Keratinocyte (primary cell): Measurements from ENCODE around the gene TACR2. TPM values are rescaled to one million over a fixed set of nuclear protein-coding genes. Genes with fewer than 3 reads are reported as not detected.

Source experiments
- DNase-seq: peaks from one replicate; pipeline ENCODE4 v3.0.0-alpha.2; 2011; ENCODE audit warnings: low read depth, missing footprints, low spot score
- FAIRE-seq: peaks from 2 replicates; lab custom pipeline; 2011; peaks lifted over from hg19 to GRCh38; lab: Jason Lieb, UNC
- H2AFZ ChIP-seq: 2 replicates; pipeline ENCODE4 v1.6.0; 2012; ENCODE audit warnings: low read length, control low read depth, inconsistent platforms; ENCODE audit not compliant: control insufficient read depth
- H3K27ac ChIP-seq: 2 replicates; pipeline ENCODE4 v1.5.1; 2011; ENCODE audit warnings: low read length; ENCODE audit not compliant: control insufficient read depth, insufficient read depth
- H3K27me3 ChIP-seq: 3 replicates; pipeline ENCODE4 v1.6.0; 2011; ENCODE audit warnings: low read length; ENCODE audit not compliant: control insufficient read depth, insufficient read depth; ENCODE audit errors: extremely low read depth
- H3K36me3 ChIP-seq, 2 experiments: 2 replicates in 1 of 2; 3 replicates in 1 of 2; pipeline ENCODE4 v1.5.1; 2011; ENCODE audit warnings: low read length in 2 of 2, mild to moderate bottlenecking in 1 of 2; ENCODE audit not compliant: control insufficient read depth in 2 of 2, insufficient read depth in 2 of 2; ENCODE audit errors: extremely low read depth in 1 of 2
- H3K4me1 ChIP-seq: 3 replicates; pipeline ENCODE4 v1.5.1; 2011; ENCODE audit warnings: low read length; ENCODE audit not compliant: control insufficient read depth, insufficient read depth; ENCODE audit errors: extremely low read depth
- H3K4me2 ChIP-seq: 3 replicates; pipeline ENCODE4 v1.6.0; 2011; ENCODE audit warnings: low read depth, low read length; ENCODE audit not compliant: control insufficient read depth, insufficient read depth; ENCODE audit errors: extremely low read depth
- H3K4me3 ChIP-seq, 3 experiments: fragments of 200-600 bp in 1 of 3; sonication (generic) in 1 of 3; 2 replicates in 2 of 3; 3 replicates in 1 of 3; pipeline ENCODE4 v1.5.1; 2011 to 2016; ENCODE audit warnings: low read length in 3 of 3, mild to moderate bottlenecking in 3 of 3, control low read depth in 2 of 3, inconsistent platforms in 1 of 3, low read depth in 1 of 3, mixed read lengths in 1 of 3, mixed run types in 1 of 3, moderate library complexity in 1 of 3; ENCODE audit not compliant: control insufficient read depth in 2 of 3, insufficient read depth in 2 of 3; ENCODE audit errors: extremely low read depth in 1 of 3
- H3K79me2 ChIP-seq: 2 replicates; pipeline ENCODE4 v1.6.0; 2012; ENCODE audit warnings: low read length; ENCODE audit not compliant: control insufficient read depth, insufficient read depth
- H3K9ac ChIP-seq: 3 replicates; pipeline ENCODE4 v1.6.0; 2011; ENCODE audit warnings: low read length; ENCODE audit not compliant: control insufficient read depth, insufficient read depth; ENCODE audit errors: extremely low read depth
- H3K9me1 ChIP-seq: 3 replicates; pipeline ENCODE4 v1.6.0; 2011; ENCODE audit warnings: low read length; ENCODE audit not compliant: control insufficient read depth, insufficient read depth; ENCODE audit errors: extremely low read depth
- H3K9me3 ChIP-seq: 2 replicates; pipeline ENCODE4 v1.5.1; 2012; ENCODE audit warnings: low read depth, low read length; ENCODE audit not compliant: control insufficient read depth
- H4K20me1 ChIP-seq: 3 replicates; pipeline ENCODE4 v1.6.0; 2011; ENCODE audit warnings: low read length; ENCODE audit not compliant: control insufficient read depth, insufficient read depth; ENCODE audit errors: extremely low read depth
- CTCF ChIP-seq, 3 experiments: IDR thresholded peaks in 1 of 3; conservative IDR thresholded peaks in 1 of 3; optimal IDR thresholded peaks in 1 of 3; 2 replicates in 2 of 3; 3 replicates in 1 of 3; pipeline versions ENCODE3 to v1.5.1; 2011; ENCODE audit warnings: low read length in 3 of 3, mild to moderate bottlenecking in 3 of 3, moderate library complexity in 2 of 3, control low read depth in 1 of 3, inconsistent platforms in 1 of 3; ENCODE audit not compliant: insufficient read depth in 2 of 3; ENCODE audit errors: extremely low read depth in 1 of 3
- EZH2 ChIP-seq: IDR thresholded peaks from one replicate; pipeline ENCODE4 v1.6.1; 2012; ENCODE audit warnings: inconsistent platforms, mild to moderate bottlenecking, low read length, moderate library complexity
- dilution Hi-C: fragments of 300-500 bp; cut with MboI; formaldehyde crosslinking; loops from one replicate; pipeline ENCODE4 v1.7.0; 2020; ENCODE audit warnings: low sequenced_read_pairs; ENCODE audit not compliant: extremely low pct_ligation_motif_present
- polyA plus RNA-seq, 5 experiments: library from polyadenylated mRNA; depleted of rRNA in 3 of 5; stranded (reverse) in 3 of 5; stranded (forward) in 1 of 5; unstranded in 1 of 5; fragments of >200 nt; gene quantifications; 1 replicate in 1 of 5; 2 replicates in 3 of 5; 3 replicates in 1 of 5; pipeline versions ENCODE4 v1.2.1 to v1.2.3, GENCODE V29; 2011 to 2012; ENCODE audit warnings: missing spikeins in 2 of 5, low read depth in 1 of 5, low replicate concordance in 1 of 5

The TACR2 gene
- polyA plus RNA-seq, 1 donor (not counting 4 experiments of a cell fraction or from before 2014, with no cell fraction given): 0.07 TPM

- FAIRE-seq: no peak
- dilution Hi-C loops: no loop called here
- no peaks in the 10 kb centered on the region for H3K79me2 ChIP-seq
- no peak for DNase-seq
- no peaks in the 10 kb centered on the region for H3K27me3 ChIP-seq
- H2AFZ ChIP-seq: no peak overlapping the region
- no peaks in the 10 kb centered on the region for H3K36me3 ChIP-seq
- H3K9ac ChIP-seq: no peak overlapping the region
- H3K4me2 ChIP-seq: no peak overlapping the region
- H3K9me1 ChIP-seq: no peaks in the 10 kb centered on the region
- H3K4me3 ChIP-seq: no peak overlapping the region
- H4K20me1 ChIP-seq: no peaks in the 10 kb centered on the region
- TF ChIP-seq EZH2 (no peak), CTCF (optimal IDR thresholded peaks at IDR 0.05 in 1 of 3, IDR thresholded peaks at IDR 0.05 in 1 of 3, conservative IDR thresholded peaks at IDR 0.05 in 1 of 3; ENCODE audit: extremely low read depth in 1 of 3, insufficient read depth in 2 of 3, low read length in 3 of 3) (no peak)
- no peaks in the 10 kb centered on the region for H3K9me3 ChIP-seq
- peaks cover 5% of the 10 kb centered on the region for H3K4me1 ChIP-seq
- no peak overlapping the region for H3K27ac ChIP-seq
Measured at GRCh38 chr10:69419744-69420126, 3.0 kb upstream of the TACR2 start.

GRCh38 chr10:69419096-69419743 lies 2.5 kb upstream of the TACR2 start:
- FAIRE-seq (no peak), DNase-seq (no peak)
- Histone ChIP-seq H3K27me3 (no peaks in the 10 kb centered on the region), H3K4me1 (peaks cover 5% of the 10 kb centered on the region), H3K9me1 (no peaks in the 10 kb centered on the region), H3K4me2 (no peak overlapping the region), H3K4me3 (no peak overlapping the region), H3K9ac (no peak overlapping the region), H2AFZ (no peak overlapping the region), H3K9me3 (no peaks in the 10 kb centered on the region), H3K36me3 (no peaks in the 10 kb centered on the region), H3K27ac (no peak overlapping the region), H4K20me1 (no peaks in the 10 kb centered on the region), H3K79me2 (no peaks in the 10 kb centered on the region)
- dilution Hi-C loops: no loop called here
- TF ChIP-seq EZH2: no peak
- no peak for TF ChIP-seq CTCF (optimal IDR thresholded peaks at IDR 0.05 in 1 of 3, IDR thresholded peaks at IDR 0.05 in 1 of 3, conservative IDR thresholded peaks at IDR 0.05 in 1 of 3; ENCODE audit: extremely low read depth in 1 of 3, insufficient read depth in 2 of 3, low read length in 3 of 3)
